ENCODE data around the gene PTPRG. TPM values are rescaled to one million over a fixed set of nuclear protein-coding genes. Genes with fewer than 3 reads are reported as not detected.

PTPRG gene
- total RNA-seq, 4 donors from 2014 or later: 11.0 to 18.5 (median 14.9) TPM

DNA sequence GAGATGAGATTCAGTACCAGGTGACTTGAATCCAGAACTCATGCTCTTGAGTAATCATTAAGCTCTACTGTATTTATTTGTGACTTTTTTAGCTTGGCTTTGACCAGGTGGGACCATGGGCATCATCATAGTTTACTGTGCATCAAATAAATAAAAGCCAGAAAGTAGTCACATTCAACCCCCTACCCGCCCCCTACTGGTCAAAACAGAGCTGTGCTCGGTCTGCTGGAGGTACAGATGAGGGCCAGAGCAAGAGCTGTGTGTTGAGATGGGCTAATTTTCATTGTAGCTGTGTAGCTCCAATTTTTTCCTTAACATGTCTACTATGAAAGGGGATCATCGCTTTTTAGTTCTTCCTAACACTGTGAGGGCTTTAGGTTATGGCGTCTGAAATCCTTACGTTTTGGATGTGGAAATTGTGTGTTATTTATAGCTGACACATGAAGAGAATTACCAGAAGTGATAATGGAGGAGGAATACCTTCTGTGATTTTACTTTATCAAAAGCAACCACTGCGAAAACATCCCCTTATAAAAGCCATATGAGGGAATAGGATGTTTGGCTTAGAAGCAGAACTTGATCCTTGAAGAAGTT is 375.1 kb downstream of the PTPRG start:
- no peaks in the 10 kb centered on the region for H3K27me3 ChIP-seq
- H3K36me3 ChIP-seq: no peaks in the 10 kb centered on the region
- WGBS: 74% methylated on average over 6 of the region's 6 CpGs
- H3K4me3 ChIP-seq: no peak overlapping the region
- no peak for DNase-seq (ENCODE audit: low spot score in 2 of 2)
- no peak overlapping the region for H3K27ac ChIP-seq
- H3K9me3 ChIP-seq: no peaks in the 10 kb centered on the region
- TF ChIP-seq, protein P1, sequence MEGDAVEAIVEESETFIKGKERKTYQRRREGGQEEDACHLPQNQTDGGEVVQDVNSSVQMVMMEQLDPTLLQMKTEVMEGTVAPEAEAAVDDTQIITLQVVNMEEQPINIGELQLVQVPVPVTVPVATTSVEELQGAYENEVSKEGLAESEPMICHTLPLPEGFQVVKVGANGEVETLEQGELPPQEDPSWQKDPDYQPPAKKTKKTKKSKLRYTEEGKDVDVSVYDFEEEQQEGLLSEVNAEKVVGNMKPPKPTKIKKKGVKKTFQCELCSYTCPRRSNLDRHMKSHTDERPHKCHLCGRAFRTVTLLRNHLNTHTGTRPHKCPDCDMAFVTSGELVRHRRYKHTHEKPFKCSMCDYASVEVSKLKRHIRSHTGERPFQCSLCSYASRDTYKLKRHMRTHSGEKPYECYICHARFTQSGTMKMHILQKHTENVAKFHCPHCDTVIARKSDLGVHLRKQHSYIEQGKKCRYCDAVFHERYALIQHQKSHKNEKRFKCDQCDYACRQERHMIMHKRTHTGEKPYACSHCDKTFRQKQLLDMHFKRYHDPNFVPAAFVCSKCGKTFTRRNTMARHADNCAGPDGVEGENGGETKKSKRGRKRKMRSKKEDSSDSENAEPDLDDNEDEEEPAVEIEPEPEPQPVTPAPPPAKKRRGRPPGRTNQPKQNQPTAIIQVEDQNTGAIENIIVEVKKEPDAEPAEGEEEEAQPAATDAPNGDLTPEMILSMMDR (IDR thresholded peaks at IDR 0.05): no peak
- TF ChIP-seq POLR2AphosphoS5 (IDR thresholded peaks at IDR 0.05) (no peak), EP300 (IDR thresholded peaks at IDR 0.05) (no peak), POLR2A (IDR thresholded peaks at IDR 0.05) (no peak)
- H3K4me1 ChIP-seq: peaks cover 4% of the 10 kb centered on the region

DNA sequence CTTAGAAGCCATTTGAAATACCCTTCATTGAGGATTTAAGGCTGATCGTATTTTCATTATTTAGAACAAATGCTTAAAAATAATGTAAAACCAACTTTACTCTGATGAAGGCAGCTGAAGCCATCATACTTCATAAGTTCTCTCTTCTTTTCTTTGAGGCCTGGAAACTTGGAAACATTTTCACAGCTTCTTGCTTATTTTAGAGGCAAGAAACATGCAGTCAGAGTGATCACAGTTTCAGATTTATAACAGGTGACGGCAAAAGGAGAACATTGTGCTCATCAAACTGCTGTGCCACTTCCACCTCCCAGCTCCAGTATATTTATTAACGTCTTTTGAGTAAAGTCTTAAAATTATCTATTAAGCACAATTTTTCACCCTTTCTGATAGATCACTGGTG is 376.1 kb downstream of the PTPRG start:
- H3K9me3 ChIP-seq: no peaks in the 10 kb centered on the region
- H3K36me3 ChIP-seq: no peaks in the 10 kb centered on the region
- no peak for DNase-seq (ENCODE audit: low spot score in 2 of 2)
- no peaks in the 10 kb centered on the region for H3K27me3 ChIP-seq
- WGBS: 82% methylated on average over 3 of the region's 3 CpGs
- peaks cover 4% of the 10 kb centered on the region for H3K4me1 ChIP-seq
- no peak overlapping the region for H3K27ac ChIP-seq
- no peak overlapping the region for H3K4me3 ChIP-seq
- TF ChIP-seq, protein P1 (IDR thresholded peaks at IDR 0.05): no peak
- no peak for TF ChIP-seq POLR2A (IDR thresholded peaks at IDR 0.05)
- no peak for TF ChIP-seq EP300 (IDR thresholded peaks at IDR 0.05)
- TF ChIP-seq POLR2AphosphoS5 (IDR thresholded peaks at IDR 0.05): no peak

DNA sequence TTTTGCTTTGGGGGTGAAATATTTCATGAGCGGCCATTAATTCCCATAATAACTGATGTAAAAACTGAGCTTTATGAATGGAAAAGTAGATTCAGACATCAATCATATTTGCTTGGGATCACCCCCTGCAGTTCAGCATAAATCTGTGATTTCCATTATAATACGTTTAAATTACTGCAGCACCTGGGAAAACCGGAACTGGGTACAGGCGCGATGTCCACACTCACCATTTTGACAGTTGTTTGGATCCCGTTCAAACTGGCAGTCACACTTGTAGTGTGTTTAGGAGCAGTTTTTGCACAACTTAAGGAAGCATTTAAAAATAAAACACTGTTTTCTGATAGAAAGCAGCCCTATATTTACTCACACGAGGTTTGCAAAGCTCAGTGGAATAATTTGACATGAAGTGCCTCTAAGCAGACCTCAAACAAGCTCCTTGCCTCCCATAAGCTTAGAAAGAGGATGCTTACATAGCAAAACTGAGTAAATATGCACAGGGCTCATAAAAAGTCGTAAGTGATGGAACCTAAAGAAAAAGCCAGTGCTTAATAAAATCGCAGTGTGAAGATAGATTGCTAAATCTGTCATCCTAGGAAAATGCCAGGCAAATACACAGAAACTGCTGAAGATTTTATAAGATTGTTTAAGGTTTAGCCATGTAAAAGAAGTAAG is 377.6 kb downstream of the PTPRG start:
- TF ChIP-seq POLR2AphosphoS5 (IDR thresholded peaks at IDR 0.05): no peak
- TF ChIP-seq EP300 (IDR thresholded peaks at IDR 0.05): no peak
- no peak for TF ChIP-seq POLR2A (IDR thresholded peaks at IDR 0.05)
- TF ChIP-seq, protein P1 (IDR thresholded peaks at IDR 0.05): no peak
- DNase-seq (ENCODE audit: low spot score in 2 of 2): no peak
- Histone ChIP-seq H3K4me3 (no peak overlapping the region), H3K36me3 (no peaks in the 10 kb centered on the region), H3K27ac (no peak overlapping the region), H3K4me1 (peaks cover 4% of the 10 kb centered on the region), H3K27me3 (no peaks in the 10 kb centered on the region), H3K9me3 (no peaks in the 10 kb centered on the region)
- 63% methylated on average over 9 of the region's 9 CpGs for WGBS

DNA sequence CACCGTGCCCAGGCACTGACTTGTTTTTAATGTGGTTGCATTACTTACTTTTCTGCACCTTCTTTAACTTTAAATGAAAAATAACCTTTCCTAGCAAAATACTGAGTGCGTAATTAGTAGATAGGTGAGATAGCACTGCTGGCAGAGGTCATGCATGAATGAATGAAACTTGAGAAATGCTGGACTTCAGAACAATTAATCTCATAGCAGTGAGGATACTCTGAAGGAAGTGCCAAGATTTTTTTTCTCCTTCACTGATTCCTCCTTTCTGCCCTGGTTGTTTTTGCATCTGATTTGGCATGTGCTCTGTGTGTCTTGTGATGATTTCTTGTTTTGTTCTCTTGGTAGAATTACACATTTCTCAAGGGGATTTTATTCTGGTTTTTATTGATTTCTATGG is 378.9 kb downstream of the PTPRG start:
- peaks cover 4% of the 10 kb centered on the region for H3K4me1 ChIP-seq
- H3K27ac ChIP-seq: no peak overlapping the region
- WGBS: 97% methylated on average over 2 of the region's 2 CpGs
- H3K4me3 ChIP-seq: no peak overlapping the region
- no peaks in the 10 kb centered on the region for H3K36me3 ChIP-seq
- no peaks in the 10 kb centered on the region for H3K9me3 ChIP-seq
- no peak for TF ChIP-seq POLR2A (IDR thresholded peaks at IDR 0.05)
- TF ChIP-seq EP300 (IDR thresholded peaks at IDR 0.05): no peak
- TF ChIP-seq POLR2AphosphoS5 (IDR thresholded peaks at IDR 0.05): no peak
- TF ChIP-seq, protein P1 (IDR thresholded peaks at IDR 0.05): no peak
- no peaks in the 10 kb centered on the region for H3K27me3 ChIP-seq
- DNase-seq (ENCODE audit: low spot score in 2 of 2): no peak

DNA sequence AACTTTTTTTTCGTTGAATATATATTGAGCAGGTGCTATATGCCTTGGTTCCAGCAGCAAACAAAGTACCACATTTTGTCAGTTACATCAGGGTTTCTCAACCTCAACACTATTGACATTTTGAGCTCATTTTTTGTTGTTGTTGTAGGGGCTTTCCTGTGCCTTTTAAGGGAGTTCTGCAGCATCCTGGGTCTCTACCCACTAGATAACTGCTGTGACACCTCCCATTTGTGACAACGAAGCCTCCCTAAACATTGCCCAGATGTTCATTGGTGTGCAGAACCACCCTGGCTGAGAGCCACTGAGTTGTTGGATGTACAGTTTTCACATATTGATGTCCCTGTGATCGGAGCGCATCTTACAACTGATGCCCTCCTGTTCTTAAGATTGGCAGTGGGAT is 382.6 kb downstream of the PTPRG start:
- 93% methylated on average over 4 of the region's 4 CpGs for WGBS
- no peaks in the 10 kb centered on the region for H3K36me3 ChIP-seq
- TF ChIP-seq EP300 (IDR thresholded peaks at IDR 0.05): no peak
- no peak for TF ChIP-seq POLR2AphosphoS5 (IDR thresholded peaks at IDR 0.05)
- TF ChIP-seq, protein P1 (IDR thresholded peaks at IDR 0.05): no peak
- TF ChIP-seq POLR2A (IDR thresholded peaks at IDR 0.05): no peak
- no peak for DNase-seq (ENCODE audit: low spot score in 2 of 2)
- no peaks in the 10 kb centered on the region for H3K27me3 ChIP-seq
- peaks cover 10% of the 10 kb centered on the region for H3K4me1 ChIP-seq
- no peak overlapping the region for H3K4me3 ChIP-seq
- no peak overlapping the region for H3K27ac ChIP-seq
- no peaks in the 10 kb centered on the region for H3K9me3 ChIP-seq

Measured in suprapubic skin (tissue), 4 donors.